ENCODE data around the gene TUBA3D.
"Not testable (repeated sequence)": the region's sequence is repeated elsewhere in the genome, so short reads cannot be mapped to it uniquely, and the experiment has no call there.

The TUBA3D gene

DNA sequence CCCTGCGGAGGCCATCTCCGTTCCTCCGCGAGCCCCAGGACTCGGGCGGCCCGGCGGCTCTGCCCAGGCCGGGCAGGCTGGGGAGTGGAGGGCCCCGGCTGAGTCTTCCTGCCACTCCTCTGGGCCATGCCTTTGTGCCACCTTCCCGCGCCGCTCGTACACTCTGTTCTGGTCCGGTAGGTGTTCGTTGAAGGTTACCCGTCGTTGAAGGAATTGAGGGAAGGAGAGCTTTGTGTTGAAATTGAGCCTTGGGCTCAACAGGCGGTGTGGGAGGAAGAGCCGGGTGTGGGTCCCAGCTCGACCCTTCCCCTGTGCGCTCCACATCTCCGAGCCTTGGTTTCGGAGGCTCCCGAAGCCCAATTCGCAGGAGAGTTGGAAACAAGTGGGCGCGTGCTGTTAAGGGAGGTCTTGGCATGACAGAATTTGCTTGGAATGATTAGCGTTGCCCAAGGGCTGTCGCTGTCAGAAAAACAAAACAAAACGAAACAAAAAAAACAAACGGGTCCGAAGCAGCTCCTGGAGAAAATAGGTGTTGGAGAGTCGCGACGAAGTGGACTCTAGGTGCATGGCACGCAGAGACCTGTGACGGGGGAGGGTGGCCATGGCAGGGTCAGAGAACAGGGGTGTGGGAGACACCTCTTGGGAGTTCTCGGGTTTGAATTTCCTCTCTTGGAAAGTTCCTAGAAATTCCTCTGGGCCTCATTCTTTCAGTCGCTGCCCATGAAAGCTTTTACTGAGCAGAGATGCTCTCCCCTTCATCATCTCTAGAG, 17.5 kb downstream of the TUBA3D start:
- Histone ChIP-seq H3K27me3 (ENCODE audit: insufficient read depth, poor library complexity, severe bottlenecking) (no peaks in the 10 kb centered on the region), H3K27ac (ENCODE audit: poor library complexity, severe bottlenecking) (peak overlapping the region; percentile 59), H3K4me1 (ENCODE audit: insufficient read depth, poor library complexity, severe bottlenecking) (no peaks in the 10 kb centered on the region), H3K4me3 (ENCODE audit: severe bottlenecking) (peak overlapping the region; percentile 91), H3K36me3 (ENCODE audit: low read depth) (peaks cover 13% of the 10 kb centered on the region), H3K9me3 (ENCODE audit: severe bottlenecking) (no peaks in the 10 kb centered on the region)
- DNase-seq (ENCODE audit: low spot score) (no peak), ATAC-seq (ENCODE audit: low read depth) (peak; percentile 28)
- TF ChIP-seq, protein P1, sequence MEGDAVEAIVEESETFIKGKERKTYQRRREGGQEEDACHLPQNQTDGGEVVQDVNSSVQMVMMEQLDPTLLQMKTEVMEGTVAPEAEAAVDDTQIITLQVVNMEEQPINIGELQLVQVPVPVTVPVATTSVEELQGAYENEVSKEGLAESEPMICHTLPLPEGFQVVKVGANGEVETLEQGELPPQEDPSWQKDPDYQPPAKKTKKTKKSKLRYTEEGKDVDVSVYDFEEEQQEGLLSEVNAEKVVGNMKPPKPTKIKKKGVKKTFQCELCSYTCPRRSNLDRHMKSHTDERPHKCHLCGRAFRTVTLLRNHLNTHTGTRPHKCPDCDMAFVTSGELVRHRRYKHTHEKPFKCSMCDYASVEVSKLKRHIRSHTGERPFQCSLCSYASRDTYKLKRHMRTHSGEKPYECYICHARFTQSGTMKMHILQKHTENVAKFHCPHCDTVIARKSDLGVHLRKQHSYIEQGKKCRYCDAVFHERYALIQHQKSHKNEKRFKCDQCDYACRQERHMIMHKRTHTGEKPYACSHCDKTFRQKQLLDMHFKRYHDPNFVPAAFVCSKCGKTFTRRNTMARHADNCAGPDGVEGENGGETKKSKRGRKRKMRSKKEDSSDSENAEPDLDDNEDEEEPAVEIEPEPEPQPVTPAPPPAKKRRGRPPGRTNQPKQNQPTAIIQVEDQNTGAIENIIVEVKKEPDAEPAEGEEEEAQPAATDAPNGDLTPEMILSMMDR (IDR thresholded peaks at IDR 0.05; ENCODE audit: poor library complexity, severe bottlenecking) = no peak

DNA sequence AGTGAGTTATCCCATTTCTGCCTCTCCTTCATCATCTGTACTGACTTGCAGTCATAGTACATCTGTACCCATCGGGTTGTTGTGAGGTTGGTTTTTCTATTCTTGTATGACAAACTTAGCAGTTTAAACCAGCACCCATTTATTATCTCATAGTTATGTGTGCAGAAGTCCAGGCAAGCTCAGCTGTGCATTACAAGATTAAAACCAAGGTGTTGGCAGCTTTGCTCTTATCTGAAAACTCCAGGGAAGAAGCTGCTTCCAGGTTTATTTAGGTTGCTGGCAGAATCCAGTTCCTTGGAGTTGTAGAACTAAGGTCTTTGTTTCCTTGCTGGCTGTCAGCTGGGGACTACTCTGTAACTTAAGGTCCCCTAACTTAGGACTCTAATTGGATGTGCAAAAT, 19.6 kb downstream of the TUBA3D start:
- H3K9me3 ChIP-seq (ENCODE audit: severe bottlenecking); H3K4me3 ChIP-seq (ENCODE audit: severe bottlenecking); ATAC-seq (ENCODE audit: low read depth); H3K27ac ChIP-seq (ENCODE audit: poor library complexity, severe bottlenecking); H3K36me3 ChIP-seq (ENCODE audit: low read depth); H3K27me3 ChIP-seq (ENCODE audit: insufficient read depth, poor library complexity, severe bottlenecking); H3K4me1 ChIP-seq (ENCODE audit: insufficient read depth, poor library complexity, severe bottlenecking); DNase-seq (ENCODE audit: low spot score): not testable (repeated sequence)

DNA sequence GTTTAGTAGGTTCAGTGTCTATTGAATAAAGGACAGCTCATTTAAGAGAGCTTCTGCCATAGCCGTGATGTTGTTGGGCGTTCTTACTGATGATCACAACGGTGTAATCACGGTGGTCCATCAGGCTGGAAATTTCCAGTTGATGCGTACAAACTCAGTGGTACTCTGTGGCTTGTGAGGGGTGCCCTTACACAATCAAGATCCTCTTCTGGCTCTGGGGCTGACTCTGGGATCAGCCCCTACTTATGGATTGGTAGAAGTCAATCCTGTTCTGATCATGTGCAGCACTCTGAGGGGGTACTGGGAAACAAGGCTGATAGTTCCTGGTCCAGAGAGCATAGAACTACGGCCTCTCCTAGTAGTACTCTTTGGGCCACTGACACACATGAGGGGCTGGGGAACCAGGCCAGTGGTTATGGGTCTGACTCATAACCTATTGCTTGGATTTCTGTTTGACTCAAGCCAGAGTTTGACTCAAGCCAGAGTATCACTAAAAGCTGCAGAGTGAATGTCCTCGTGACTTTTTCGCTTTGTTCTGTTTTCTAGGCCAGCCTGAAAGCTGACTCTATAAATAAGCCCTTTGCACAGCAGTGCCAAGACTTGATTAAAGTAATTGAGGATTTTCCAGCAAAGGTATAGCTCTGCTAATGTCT, 22.5 kb downstream of the TUBA3D start:
- H3K4me1 ChIP-seq (ENCODE audit: insufficient read depth, poor library complexity, severe bottlenecking); H3K27ac ChIP-seq (ENCODE audit: poor library complexity, severe bottlenecking); H3K27me3 ChIP-seq (ENCODE audit: insufficient read depth, poor library complexity, severe bottlenecking); H3K36me3 ChIP-seq (ENCODE audit: low read depth); H3K4me3 ChIP-seq (ENCODE audit: severe bottlenecking); H3K9me3 ChIP-seq (ENCODE audit: severe bottlenecking); DNase-seq (ENCODE audit: low spot score); ATAC-seq (ENCODE audit: low read depth): not testable (repeated sequence)

DNA sequence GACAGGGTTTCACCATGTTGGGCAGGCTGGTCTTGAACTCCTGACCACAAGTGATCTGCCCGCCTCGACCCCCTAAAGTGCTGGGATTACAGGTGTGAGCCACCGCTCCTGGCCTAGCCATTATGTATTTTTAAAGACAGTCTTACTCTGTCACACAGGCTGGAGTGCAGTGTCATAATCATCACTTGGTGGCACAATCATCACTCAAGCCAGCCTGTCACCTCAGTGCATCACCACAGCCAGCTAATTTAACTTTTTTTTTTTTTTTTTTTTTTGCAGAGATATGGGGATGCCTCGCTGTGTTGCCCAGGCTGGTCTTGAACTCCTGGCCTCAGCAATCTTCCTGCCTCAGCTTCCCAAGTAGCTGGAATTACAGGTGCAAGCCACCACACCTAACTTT, 27.7 kb downstream of the TUBA3D start:
- not testable (repeated sequence) for H3K36me3 ChIP-seq (ENCODE audit: low read depth); H3K4me3 ChIP-seq (ENCODE audit: severe bottlenecking); H3K4me1 ChIP-seq (ENCODE audit: insufficient read depth, poor library complexity, severe bottlenecking); H3K9me3 ChIP-seq (ENCODE audit: severe bottlenecking); H3K27ac ChIP-seq (ENCODE audit: poor library complexity, severe bottlenecking); ATAC-seq (ENCODE audit: low read depth); DNase-seq (ENCODE audit: low spot score); H3K27me3 ChIP-seq (ENCODE audit: insufficient read depth, poor library complexity, severe bottlenecking)

DNA sequence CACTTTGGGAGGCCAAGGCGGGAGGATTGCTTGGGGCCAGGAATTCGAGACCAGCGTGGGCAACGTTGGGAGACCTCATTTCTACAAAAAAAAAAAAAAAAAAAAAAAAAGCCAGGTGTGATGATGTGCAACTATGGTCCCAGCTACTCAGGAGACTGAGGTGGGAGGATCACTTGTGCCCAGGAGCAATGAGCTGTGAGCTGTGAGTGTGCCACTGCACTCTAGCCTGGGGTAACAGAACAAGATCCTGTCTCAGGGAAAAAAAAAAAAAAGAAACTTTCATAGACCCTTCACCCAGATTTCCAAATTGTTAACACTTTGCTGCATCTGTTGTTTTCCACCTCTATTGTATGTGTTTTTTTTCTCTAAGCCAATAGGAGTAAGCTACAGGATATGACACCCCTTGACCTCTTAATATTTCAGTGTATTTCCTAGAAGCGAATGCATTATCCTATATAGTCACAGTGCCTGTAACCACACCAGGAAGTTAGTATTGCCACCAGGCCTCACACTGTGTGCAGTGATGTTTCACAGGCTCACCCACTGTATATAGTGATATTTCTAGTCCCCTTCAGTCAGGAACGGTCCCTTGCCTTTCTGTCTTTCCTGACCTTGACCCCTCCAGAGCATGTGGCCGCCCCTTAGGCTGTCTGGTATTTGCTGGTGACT, 28.3 kb downstream of the TUBA3D start:
- H3K9me3 ChIP-seq (ENCODE audit: severe bottlenecking); H3K27me3 ChIP-seq (ENCODE audit: insufficient read depth, poor library complexity, severe bottlenecking); H3K27ac ChIP-seq (ENCODE audit: poor library complexity, severe bottlenecking); H3K36me3 ChIP-seq (ENCODE audit: low read depth); H3K4me1 ChIP-seq (ENCODE audit: insufficient read depth, poor library complexity, severe bottlenecking); H3K4me3 ChIP-seq (ENCODE audit: severe bottlenecking); DNase-seq (ENCODE audit: low spot score); ATAC-seq (ENCODE audit: low read depth): not testable (repeated sequence)

DNA sequence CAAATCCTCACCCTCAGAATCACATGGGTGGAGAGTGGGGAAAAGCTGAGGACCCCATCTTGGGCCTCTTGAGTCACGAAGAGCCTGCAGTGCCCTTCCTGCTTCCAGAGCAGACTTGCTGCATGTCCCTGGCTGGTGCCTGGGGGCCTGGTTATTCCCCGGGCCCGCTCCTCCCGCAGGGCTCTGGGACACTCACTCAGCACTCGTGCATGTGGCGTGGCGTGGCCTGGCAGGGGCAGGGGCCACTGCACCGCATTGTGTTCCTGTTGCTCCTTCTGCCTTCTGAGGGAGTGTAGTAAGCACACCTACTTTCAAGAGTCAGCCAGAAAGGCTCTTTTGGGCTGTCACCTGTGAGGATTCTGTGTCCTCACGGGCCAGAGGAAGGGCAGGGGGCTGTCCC, 33.7 kb downstream of the TUBA3D start:
- Histone ChIP-seq H3K36me3 (ENCODE audit: low read depth) (no peaks in the 10 kb centered on the region; the same call in 1 of the 2 replicates), H3K4me3 (ENCODE audit: severe bottlenecking) (no peak overlapping the region), H3K9me3 (ENCODE audit: severe bottlenecking) (no peaks in the 10 kb centered on the region), H3K27me3 (ENCODE audit: insufficient read depth, poor library complexity, severe bottlenecking) (no peaks in the 10 kb centered on the region), H3K4me1 (ENCODE audit: insufficient read depth, poor library complexity, severe bottlenecking) (no peaks in the 10 kb centered on the region), H3K27ac (ENCODE audit: poor library complexity, severe bottlenecking) (no peak overlapping the region)
- ATAC-seq (ENCODE audit: low read depth) (no peak), DNase-seq (ENCODE audit: low spot score) (no peak)
- TF ChIP-seq, protein P1 (IDR thresholded peaks at IDR 0.05; ENCODE audit: poor library complexity, severe bottlenecking) = no peak

DNA sequence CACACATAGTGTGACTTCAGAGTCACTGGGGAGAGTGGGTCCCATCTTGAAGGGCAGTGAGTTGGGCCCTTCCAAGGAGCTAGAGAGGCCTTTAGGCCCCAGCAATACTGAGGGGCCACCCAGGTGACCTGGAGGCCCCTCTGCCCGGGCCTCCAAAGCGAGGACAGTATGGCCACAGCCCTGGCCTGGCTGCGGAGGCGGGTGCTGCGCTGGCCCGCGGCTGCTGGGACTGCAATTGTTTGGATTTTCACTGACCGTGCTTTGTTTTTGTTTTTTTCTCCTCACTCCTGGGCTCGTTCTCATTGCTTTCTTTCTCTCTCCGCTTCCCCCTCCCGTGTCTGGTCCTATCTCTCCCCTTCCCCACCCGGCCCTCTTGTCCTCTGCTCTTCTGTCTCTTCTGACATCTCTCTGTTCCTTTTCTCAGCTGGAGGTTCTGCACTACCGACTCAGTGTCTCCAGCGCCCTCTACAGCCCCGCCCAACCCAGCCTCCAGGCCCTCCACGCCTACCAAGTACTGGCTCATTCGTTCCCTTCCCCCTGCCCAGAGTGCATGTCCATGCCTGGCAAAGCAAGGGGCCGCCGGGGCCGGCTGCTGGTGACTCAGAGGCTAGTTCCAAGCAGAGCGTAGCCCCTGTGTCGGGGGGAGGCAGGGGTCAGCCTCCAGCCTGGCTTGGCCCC, 35.5 kb downstream of the TUBA3D start:
- not testable (repeated sequence) for ATAC-seq (ENCODE audit: low read depth); H3K4me1 ChIP-seq (ENCODE audit: insufficient read depth, poor library complexity, severe bottlenecking)

DNA sequence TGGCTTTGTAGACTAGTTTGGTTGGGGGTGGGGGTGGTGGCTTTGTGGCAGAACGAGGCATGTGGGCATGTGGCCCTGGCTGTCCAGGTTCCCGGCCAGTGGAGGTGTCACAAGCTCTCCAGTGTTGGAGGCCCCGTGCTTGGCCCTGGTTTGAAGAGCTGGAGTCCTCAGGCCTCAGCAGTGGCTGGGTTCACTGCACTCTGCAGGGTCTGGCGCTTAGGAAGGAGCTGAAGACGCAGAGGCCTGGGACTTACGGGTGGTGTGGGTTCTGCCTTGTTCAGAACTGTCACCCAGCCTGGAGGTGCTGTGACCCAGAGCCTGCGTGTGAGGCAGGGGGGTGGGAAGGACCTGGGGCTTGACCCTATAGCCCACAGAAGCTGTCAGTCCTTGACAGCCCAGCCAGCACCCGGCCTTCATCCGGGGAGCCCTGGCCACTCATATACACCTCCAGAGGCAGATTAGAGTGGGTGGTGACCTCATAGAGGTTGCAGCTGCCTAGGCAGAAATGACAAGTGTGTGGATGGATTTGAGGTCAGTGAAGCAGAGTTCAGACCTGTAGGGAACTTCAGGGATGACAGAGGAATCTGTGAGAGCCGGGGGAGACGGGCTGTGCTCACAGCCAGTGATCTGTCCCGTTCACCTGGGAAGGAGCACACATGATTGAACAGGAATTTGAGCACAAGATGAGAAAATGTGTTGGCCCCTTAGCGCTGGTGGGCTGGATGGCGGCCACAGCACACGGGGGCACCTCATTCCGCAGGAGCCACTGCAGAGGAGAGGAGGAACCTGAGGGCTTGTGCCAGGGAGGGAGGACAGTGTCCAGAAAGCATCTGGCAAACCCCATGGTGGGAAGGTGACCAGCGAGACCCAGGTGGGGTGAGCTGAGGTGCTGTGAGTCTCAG, 36.3 kb downstream of the TUBA3D start:
- DNase-seq (ENCODE audit: low spot score); H3K4me3 ChIP-seq (ENCODE audit: severe bottlenecking); H3K4me1 ChIP-seq (ENCODE audit: insufficient read depth, poor library complexity, severe bottlenecking); H3K36me3 ChIP-seq (ENCODE audit: low read depth); H3K27ac ChIP-seq (ENCODE audit: poor library complexity, severe bottlenecking); H3K27me3 ChIP-seq (ENCODE audit: insufficient read depth, poor library complexity, severe bottlenecking); H3K9me3 ChIP-seq (ENCODE audit: severe bottlenecking); ATAC-seq (ENCODE audit: low read depth): not testable (repeated sequence)

More for the DNA sequence above, 35.5 kb downstream of the TUBA3D start:
- DNase-seq (ENCODE audit: low spot score); H3K36me3 ChIP-seq (ENCODE audit: low read depth); H3K4me3 ChIP-seq (ENCODE audit: severe bottlenecking); H3K9me3 ChIP-seq (ENCODE audit: severe bottlenecking); H3K27ac ChIP-seq (ENCODE audit: poor library complexity, severe bottlenecking); H3K27me3 ChIP-seq (ENCODE audit: insufficient read depth, poor library complexity, severe bottlenecking): not testable (repeated sequence)

All from RWPE2 (cell line).